22Rv1 (cell line): Measurements from ENCODE around the gene EPB41.

Experiments
- H3K27ac ChIP-seq: fragments of 450-650 bp; 2 replicates; pipeline ENCODE4 v1.5.1; 2017
- CTCF ChIP-seq: fragments of 450-650 bp; IDR thresholded peaks from 2 replicates; pipeline ENCODE4 v1.5.1; 2017; ENCODE audit warnings: mild to moderate bottlenecking
- ZFX ChIP-seq: fragments of 450-650 bp; IDR thresholded peaks from 2 replicates; pipeline ENCODE4 v1.6.1; 2017; ENCODE audit warnings: antibody characterized with exemption, borderline replicate concordance

Gene EPB41

DNA sequence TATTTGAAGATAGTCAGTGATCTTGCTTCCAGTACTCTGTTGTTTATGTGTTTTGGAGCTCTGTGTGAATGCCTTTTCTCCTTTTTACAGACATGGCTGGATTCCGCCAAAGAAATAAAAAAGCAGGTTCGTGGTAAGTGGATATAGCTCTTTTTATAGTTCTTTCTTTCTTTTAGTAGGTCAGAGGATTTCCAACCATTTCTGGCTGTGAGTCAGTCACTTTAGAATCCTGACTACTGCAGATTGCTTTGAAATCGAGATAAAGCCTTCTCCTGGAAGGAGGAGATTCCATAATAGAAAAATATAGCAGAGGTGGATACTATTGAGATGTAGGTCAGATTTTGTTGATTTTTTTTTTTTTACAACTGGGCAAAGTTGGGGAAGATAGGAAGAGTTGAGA is 97.4 kb downstream of the EPB41 start:
- no peak overlapping the region for H3K27ac ChIP-seq
- TF ChIP-seq CTCF (no peak), ZFX (no peak)

DNA sequence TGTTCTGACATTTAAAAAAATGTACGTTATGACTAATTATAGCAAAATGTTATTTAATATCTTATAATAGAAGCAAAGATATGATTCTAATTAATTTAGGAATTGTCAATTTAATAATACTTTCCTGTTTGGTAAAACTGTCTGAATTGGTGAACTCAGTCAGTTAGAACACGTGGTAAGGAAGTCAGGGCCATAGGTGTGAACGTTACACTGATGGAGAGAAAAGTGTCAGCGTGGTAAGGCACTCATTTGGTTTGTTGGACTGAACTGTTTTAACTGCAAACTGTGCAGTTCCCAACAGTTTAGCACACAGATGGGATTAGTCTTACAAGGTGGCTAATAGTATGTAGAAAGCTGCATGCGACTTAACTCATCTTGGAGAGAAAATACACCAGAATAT is 102.9 kb downstream of the EPB41 start:
- TF ChIP-seq CTCF, result no peak
- TF ChIP-seq ZFX, result no peak

GRCh38 chr1:29017975-29018712 is 103.8 kb downstream of the EPB41 start:
- TF ChIP-seq ZFX (no peak), CTCF (no peak)
- H3K27ac ChIP-seq, result no peak overlapping the region

More for the DNA sequence above, 102.9 kb downstream of the EPB41 start:
- no peak overlapping the region for H3K27ac ChIP-seq

- H3K27ac ChIP-seq, result no peak overlapping the region
- TF ChIP-seq CTCF (no peak), ZFX (no peak)
These were observed 108.3 kb downstream of the EPB41 start for GRCh38 chr1:29022620-29023019.

DNA sequence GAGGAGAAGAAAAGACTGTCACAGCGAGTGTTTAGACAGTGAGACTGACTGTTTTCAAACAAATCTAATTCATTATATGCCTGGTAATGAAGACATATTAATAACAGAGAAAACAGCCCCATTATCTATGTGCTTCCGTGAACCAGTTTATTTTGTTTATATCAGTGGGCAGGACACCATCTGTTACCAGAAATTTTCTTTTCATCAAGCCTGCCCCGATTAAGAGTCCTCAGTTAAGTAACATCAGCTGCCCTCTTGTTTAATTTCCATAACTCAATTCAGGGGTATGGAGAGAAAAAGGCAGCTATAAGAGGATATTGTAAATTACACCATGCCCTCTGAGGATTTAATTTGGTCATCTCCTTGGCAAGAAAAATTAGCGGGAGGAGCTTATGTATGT is 115.3 kb downstream of the EPB41 start:
- TF ChIP-seq CTCF (no peak), ZFX (no peak)
- H3K27ac ChIP-seq, result no peak overlapping the region

- H3K27ac ChIP-seq, result no peak overlapping the region
- TF ChIP-seq ZFX (no peak), CTCF (no peak)
These were observed 118.5 kb downstream of the EPB41 start for GRCh38 chr1:29032841-29033240.

DNA sequence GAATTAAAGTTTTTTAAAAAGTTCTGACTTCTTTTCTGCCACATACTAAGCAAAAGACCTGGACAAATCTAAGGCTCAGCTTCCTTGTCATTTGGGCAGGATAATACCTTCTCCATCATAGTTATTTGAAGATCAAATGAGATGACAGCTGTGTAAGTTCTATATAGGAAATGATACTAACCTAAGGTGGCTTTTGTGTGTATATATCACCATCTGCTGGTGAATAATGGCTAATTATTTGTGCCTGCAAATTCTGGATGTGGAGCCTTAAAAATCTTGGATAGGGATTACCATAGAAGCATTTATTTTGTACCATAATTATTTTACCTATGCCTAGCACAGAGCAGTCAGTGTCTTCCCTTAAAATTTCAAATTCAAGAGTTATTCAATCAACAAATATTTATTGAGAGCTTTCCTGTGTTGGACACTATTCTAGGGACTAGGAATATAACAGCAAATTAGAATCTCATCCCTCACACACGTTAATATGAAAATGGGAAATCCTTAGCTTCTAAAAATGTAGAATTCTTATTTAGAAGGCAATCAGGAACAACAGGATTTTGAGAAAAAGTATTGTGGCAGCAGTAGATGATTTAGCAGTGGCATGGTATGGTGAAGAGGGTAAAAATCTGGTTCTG is 119.6 kb downstream of the EPB41 start:
- TF ChIP-seq ZFX (no peak), CTCF (peak; percentile 75)
- no peak overlapping the region for H3K27ac ChIP-seq
